Endothelial cell of coronary artery (primary cell): ENCODE data around the gene RAI1. TPM values are rescaled to one million over a fixed set of nuclear protein-coding genes. Genes with fewer than 3 reads are reported as not detected.

ENCODE experiments used
- total RNA-seq: library from RNA; depleted of rRNA; stranded (reverse); fragments of >200 nt; gene quantifications from 2 replicates; pipeline ENCODE4 v1.2.3, GENCODE V29; 2014

Gene RAI1, protein sequence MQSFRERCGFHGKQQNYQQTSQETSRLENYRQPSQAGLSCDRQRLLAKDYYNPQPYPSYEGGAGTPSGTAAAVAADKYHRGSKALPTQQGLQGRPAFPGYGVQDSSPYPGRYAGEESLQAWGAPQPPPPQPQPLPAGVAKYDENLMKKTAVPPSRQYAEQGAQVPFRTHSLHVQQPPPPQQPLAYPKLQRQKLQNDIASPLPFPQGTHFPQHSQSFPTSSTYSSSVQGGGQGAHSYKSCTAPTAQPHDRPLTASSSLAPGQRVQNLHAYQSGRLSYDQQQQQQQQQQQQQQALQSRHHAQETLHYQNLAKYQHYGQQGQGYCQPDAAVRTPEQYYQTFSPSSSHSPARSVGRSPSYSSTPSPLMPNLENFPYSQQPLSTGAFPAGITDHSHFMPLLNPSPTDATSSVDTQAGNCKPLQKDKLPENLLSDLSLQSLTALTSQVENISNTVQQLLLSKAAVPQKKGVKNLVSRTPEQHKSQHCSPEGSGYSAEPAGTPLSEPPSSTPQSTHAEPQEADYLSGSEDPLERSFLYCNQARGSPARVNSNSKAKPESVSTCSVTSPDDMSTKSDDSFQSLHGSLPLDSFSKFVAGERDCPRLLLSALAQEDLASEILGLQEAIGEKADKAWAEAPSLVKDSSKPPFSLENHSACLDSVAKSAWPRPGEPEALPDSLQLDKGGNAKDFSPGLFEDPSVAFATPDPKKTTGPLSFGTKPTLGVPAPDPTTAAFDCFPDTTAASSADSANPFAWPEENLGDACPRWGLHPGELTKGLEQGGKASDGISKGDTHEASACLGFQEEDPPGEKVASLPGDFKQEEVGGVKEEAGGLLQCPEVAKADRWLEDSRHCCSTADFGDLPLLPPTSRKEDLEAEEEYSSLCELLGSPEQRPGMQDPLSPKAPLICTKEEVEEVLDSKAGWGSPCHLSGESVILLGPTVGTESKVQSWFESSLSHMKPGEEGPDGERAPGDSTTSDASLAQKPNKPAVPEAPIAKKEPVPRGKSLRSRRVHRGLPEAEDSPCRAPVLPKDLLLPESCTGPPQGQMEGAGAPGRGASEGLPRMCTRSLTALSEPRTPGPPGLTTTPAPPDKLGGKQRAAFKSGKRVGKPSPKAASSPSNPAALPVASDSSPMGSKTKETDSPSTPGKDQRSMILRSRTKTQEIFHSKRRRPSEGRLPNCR (N-terminal part only)
- total RNA-seq: 7.2 and 12.7 TPM in 2 replicates

DNA sequence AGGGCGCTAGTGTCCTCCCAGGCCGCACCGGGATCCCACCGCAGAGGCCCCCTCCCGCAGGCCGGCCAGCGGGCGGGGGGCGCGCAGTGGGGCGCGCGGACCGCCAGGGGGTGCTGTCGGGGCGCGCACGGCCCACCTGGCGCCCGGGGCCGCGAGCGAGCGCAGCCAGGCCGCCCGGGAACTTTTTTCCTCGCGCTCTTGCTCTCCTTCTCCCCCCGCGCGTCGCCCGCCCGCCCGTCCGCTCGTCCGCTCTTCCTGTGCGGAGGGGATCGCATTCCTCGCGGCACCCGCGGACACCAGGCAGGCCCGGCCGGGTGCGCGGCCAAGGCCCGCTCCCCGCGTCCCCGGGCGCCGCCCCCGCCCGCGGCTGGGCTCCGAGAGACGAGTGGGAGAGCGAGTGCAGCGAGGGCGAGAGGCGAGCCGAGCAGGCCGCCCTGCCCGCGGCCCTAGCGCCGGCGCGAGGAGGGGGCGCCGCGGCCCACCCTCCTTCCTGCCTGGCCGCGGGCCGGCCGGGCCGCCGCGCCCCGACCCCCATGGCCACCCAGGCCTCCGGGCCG lies at the start of gene RAI1:
RAI1 (plus strand) TSS at position 272 of the 557 bp plus-strand sequence. CDS start 111,491 bp downstream, outside the sequence.

DNA sequence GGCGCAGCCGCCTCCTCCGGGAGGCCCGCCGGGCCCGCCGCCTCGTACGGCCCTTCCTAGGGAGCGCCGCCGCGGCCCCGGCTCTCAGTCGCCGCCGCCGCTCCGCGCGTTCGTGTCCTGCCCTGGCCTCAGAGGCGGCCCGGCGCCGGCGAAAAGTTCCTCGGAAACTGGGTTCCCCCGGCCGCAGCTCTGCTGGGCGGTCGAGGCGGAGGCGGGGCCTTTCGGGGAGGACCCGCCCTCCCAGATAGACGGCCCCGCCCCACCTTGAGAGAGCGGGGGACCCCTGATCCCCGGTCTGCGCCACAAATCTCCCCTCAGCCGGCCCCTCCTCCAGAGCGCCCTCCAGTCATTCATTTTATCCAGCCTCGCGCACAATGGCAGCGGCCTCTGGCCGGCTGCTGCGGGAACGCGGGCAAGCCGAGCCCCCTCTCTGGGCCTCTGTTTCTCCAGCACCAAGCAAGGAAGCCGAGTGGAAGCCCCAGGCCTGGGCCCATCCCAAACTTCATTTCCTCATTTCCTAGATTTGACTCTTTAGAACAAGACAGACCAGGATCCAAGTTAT lies 155.6 kb downstream of the RAI1 start, which contains the start of gene SREBF1:
SREBF1 (minus strand) TSS at position 169 of the 562 bp plus-strand sequence. CDS start 169 bp downstream, outside the sequence.

Other genes starting within 250 kb of the RAI1 start
- gene MED9, start 204.5 kb upstream of the RAI1 start, total RNA-seq: 8.4 and 10.4 TPM in 2 replicates
- 6.1 and 14.1 TPM in 2 replicates for gene RASD1, start 185.1 kb upstream of the RAI1 start, total RNA-seq
- 17.1 and 20.9 TPM in 2 replicates for gene PEMT, start 89.8 kb upstream of the RAI1 start, total RNA-seq
- gene SREBF1, start 155.5 kb downstream of the RAI1 start, total RNA-seq: 22.4 and 23.0 TPM in 2 replicates